HEK293 (cell line): ENCODE results near the gene FOXD3.
A peak's percentile ranks its signal among the peaks of the same experiment; 100 is the strongest.

Experiments used
- GLI2 ChIP-seq: fragments of 450-650 bp; formaldehyde crosslinking; IDR thresholded peaks from 2 replicates; pipeline ENCODE4; 2017; ENCODE audit warnings: missing biosample characterization, missing genetic modification characterization, low read depth, borderline replicate concordance
- SP3 ChIP-seq: fragments of 450-650 bp; formaldehyde crosslinking; IDR thresholded peaks from 2 replicates; pipeline ENCODE4 v1.5.1; 2016; ENCODE audit warnings: missing biosample characterization, missing genetic modification characterization
- ZNF341 ChIP-seq: fragments of 450-650 bp; formaldehyde crosslinking; IDR thresholded peaks from 2 replicates; pipeline ENCODE4; 2016; ENCODE audit warnings: low read depth, missing biosample characterization, missing genetic modification characterization
- ZNF548 ChIP-seq: fragments of 450-650 bp; formaldehyde crosslinking; IDR thresholded peaks from 2 replicates; pipeline ENCODE4 v1.5.1; 2016; ENCODE audit warnings: missing biosample characterization, missing genetic modification characterization
- ZNF585B ChIP-seq: fragments of 450-650 bp; formaldehyde crosslinking; IDR thresholded peaks from 2 replicates; pipeline ENCODE4 v1.5.1; 2016; ENCODE audit warnings: missing biosample characterization, missing genetic modification characterization
- ZNF624 ChIP-seq: fragments of 450-650 bp; formaldehyde crosslinking; IDR thresholded peaks from 2 replicates; pipeline ENCODE4 v1.5.1; 2017; ENCODE audit warnings: missing biosample characterization, missing genetic modification characterization
- ZNF701 ChIP-seq: fragments of 450-650 bp; formaldehyde crosslinking; IDR thresholded peaks from 2 replicates; pipeline ENCODE4 v1.5.1; 2016; ENCODE audit warnings: missing biosample characterization, missing genetic modification characterization
- ZNF837 ChIP-seq: fragments of 450-650 bp; formaldehyde crosslinking; IDR thresholded peaks from 2 replicates; pipeline ENCODE4 v1.5.1; 2016; ENCODE audit warnings: missing biosample characterization, missing genetic modification characterization
- ZNF843 ChIP-seq: fragments of 450-650 bp; formaldehyde crosslinking; IDR thresholded peaks from 2 replicates; pipeline ENCODE4 v1.5.1; 2016; ENCODE audit warnings: missing biosample characterization, missing genetic modification characterization
- ZSCAN16 ChIP-seq: fragments of 450-650 bp; formaldehyde crosslinking; IDR thresholded peaks from 2 replicates; pipeline ENCODE4 v1.5.1; 2016; ENCODE audit warnings: missing biosample characterization, missing genetic modification characterization
- TF ChIP-seq, protein P1 (sequence below): fragments of 450-650 bp; formaldehyde crosslinking; IDR thresholded peaks from 2 replicates; pipeline ENCODE4 v1.5.1; 2016; ENCODE audit warnings: missing biosample characterization, missing genetic modification characterization, borderline replicate concordance
- TF ChIP-seq, protein P2 (sequence below): IDR thresholded peaks from 2 replicates; pipeline ENCODE4 v1.6.1; 2011; ENCODE audit warnings: mild to moderate bottlenecking, low read depth, low read length, borderline replicate concordance
- TF ChIP-seq, protein P3 (sequence below): fragments of 450-650 bp; formaldehyde crosslinking; IDR thresholded peaks from 2 replicates; pipeline ENCODE4 v1.5.1; 2016; ENCODE audit warnings: missing biosample characterization, missing genetic modification characterization
- TF ChIP-seq, protein P4 (sequence below): fragments of 450-650 bp; formaldehyde crosslinking; IDR thresholded peaks from 2 replicates; pipeline ENCODE4 v1.5.1; 2016; ENCODE audit warnings: missing biosample characterization, missing genetic modification characterization
- TF ChIP-seq, protein P5 (sequence below): fragments of 450-650 bp; formaldehyde crosslinking; IDR thresholded peaks from 2 replicates; pipeline ENCODE4 v1.5.1; 2016; ENCODE audit warnings: missing biosample characterization, missing genetic modification characterization
- TF ChIP-seq, protein P6 (sequence below): fragments of 450-650 bp; formaldehyde crosslinking; conservative IDR thresholded peaks from 2 replicates; pipeline ENCODE4 v1.5.1; 2016; ENCODE audit warnings: low read depth, missing biosample characterization, missing genetic modification characterization

The FOXD3 gene

DNA sequence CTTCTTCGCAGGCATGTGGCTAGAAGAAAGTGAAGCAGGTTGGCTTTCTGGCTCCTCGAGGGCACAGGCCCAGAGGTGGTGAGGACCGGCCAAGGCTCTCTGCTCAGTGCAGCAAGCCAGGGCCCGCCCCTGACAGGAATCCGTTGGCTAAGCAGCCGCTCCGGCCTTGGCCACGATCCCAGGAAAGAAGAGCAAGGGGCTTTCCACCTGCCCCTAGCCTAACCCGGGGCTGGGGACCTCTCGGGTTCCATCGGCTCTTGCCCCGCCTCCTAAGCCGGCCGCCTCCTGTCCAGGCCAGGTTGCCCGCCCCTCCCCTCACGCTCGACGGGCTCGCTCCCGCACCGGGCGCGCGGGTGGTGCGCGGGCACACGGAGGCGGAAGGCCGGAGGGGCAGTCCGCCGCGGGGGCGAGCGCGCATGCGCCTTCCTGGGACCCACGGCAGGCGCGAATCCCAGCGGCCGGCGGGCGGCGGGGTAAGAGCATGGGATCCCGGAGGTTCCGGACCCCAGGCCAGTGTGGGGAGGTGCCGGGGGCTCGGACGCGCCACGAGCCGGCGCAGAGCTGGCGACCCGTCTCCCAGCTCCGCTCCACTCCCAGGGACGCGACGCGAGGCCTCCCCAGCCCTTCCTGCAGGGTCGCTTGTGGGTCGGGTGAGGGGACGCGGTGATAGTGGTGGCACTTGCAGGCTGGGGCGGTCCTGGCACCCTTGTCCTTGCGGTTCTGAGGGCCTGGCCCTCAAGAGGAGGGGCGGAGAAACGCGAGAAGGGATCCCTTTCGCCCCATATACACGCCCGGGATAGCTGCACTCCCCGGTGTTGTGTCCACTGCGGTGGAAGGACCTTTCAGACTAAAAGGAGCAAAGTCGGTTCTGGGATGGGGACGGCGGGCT is 45.1 kb downstream of the FOXD3 start, which contains the start of gene ALG6 (continued):
- TF ChIP-seq ZNF843 (tag by site-specific recombination): peak; percentile 66; the same call in 1 of the 2 replicates
- TF ChIP-seq, protein P1, sequence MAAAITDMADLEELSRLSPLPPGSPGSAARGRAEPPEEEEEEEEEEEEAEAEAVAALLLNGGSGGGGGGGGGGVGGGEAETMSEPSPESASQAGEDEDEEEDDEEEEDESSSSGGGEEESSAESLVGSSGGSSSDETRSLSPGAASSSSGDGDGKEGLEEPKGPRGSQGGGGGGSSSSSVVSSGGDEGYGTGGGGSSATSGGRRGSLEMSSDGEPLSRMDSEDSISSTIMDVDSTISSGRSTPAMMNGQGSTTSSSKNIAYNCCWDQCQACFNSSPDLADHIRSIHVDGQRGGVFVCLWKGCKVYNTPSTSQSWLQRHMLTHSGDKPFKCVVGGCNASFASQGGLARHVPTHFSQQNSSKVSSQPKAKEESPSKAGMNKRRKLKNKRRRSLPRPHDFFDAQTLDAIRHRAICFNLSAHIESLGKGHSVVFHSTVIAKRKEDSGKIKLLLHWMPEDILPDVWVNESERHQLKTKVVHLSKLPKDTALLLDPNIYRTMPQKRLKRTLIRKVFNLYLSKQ (tag by site-specific recombination): no peak
- TF ChIP-seq ZNF548: no peak
- TF ChIP-seq, protein P2, sequence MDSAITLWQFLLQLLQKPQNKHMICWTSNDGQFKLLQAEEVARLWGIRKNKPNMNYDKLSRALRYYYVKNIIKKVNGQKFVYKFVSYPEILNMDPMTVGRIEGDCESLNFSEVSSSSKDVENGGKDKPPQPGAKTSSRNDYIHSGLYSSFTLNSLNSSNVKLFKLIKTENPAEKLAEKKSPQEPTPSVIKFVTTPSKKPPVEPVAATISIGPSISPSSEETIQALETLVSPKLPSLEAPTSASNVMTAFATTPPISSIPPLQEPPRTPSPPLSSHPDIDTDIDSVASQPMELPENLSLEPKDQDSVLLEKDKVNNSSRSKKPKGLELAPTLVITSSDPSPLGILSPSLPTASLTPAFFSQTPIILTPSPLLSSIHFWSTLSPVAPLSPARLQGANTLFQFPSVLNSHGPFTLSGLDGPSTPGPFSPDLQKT: no peak
- TF ChIP-seq GLI2 (tag by site-specific recombination): no peak
- peak; percentile 34 for TF ChIP-seq SP3
- no peak for TF ChIP-seq ZNF585B (tag by site-specific recombination)
- TF ChIP-seq ZNF701: no peak
- TF ChIP-seq, protein P3, sequence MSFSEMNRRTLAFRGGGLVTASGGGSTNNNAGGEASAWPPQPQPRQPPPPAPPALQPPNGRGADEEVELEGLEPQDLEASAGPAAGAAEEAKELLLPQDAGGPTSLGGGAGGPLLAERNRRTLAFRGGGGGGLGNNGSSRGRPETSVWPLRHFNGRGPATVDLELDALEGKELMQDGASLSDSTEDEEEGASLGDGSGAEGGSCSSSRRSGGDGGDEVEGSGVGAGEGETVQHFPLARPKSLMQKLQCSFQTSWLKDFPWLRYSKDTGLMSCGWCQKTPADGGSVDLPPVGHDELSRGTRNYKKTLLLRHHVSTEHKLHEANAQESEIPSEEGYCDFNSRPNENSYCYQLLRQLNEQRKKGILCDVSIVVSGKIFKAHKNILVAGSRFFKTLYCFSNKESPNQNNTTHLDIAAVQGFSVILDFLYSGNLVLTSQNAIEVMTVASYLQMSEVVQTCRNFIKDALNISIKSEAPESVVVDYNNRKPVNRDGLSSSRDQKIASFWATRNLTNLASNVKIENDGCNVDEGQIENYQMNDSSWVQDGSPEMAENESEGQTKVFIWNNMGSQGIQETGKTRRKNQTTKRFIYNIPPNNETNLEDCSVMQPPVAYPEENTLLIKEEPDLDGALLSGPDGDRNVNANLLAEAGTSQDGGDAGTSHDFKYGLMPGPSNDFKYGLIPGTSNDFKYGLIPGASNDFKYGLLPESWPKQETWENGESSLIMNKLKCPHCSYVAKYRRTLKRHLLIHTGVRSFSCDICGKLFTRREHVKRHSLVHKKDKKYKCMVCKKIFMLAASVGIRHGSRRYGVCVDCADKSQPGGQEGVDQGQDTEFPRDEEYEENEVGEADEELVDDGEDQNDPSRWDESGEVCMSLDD (tag by site-specific recombination): no peak
- peak; percentile 37; the same call in 1 of the 2 replicates for TF ChIP-seq ZSCAN16 (tag by site-specific recombination)
- no peak for TF ChIP-seq ZNF624
- TF ChIP-seq ZNF341 (tag by site-specific recombination): peak; percentile 99
- TF ChIP-seq, protein P4, sequence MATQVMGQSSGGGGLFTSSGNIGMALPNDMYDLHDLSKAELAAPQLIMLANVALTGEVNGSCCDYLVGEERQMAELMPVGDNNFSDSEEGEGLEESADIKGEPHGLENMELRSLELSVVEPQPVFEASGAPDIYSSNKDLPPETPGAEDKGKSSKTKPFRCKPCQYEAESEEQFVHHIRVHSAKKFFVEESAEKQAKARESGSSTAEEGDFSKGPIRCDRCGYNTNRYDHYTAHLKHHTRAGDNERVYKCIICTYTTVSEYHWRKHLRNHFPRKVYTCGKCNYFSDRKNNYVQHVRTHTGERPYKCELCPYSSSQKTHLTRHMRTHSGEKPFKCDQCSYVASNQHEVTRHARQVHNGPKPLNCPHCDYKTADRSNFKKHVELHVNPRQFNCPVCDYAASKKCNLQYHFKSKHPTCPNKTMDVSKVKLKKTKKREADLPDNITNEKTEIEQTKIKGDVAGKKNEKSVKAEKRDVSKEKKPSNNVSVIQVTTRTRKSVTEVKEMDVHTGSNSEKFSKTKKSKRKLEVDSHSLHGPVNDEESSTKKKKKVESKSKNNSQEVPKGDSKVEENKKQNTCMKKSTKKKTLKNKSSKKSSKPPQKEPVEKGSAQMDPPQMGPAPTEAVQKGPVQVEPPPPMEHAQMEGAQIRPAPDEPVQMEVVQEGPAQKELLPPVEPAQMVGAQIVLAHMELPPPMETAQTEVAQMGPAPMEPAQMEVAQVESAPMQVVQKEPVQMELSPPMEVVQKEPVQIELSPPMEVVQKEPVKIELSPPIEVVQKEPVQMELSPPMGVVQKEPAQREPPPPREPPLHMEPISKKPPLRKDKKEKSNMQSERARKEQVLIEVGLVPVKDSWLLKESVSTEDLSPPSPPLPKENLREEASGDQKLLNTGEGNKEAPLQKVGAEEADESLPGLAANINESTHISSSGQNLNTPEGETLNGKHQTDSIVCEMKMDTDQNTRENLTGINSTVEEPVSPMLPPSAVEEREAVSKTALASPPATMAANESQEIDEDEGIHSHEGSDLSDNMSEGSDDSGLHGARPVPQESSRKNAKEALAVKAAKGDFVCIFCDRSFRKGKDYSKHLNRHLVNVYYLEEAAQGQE: no peak
- TF ChIP-seq, protein P5, sequence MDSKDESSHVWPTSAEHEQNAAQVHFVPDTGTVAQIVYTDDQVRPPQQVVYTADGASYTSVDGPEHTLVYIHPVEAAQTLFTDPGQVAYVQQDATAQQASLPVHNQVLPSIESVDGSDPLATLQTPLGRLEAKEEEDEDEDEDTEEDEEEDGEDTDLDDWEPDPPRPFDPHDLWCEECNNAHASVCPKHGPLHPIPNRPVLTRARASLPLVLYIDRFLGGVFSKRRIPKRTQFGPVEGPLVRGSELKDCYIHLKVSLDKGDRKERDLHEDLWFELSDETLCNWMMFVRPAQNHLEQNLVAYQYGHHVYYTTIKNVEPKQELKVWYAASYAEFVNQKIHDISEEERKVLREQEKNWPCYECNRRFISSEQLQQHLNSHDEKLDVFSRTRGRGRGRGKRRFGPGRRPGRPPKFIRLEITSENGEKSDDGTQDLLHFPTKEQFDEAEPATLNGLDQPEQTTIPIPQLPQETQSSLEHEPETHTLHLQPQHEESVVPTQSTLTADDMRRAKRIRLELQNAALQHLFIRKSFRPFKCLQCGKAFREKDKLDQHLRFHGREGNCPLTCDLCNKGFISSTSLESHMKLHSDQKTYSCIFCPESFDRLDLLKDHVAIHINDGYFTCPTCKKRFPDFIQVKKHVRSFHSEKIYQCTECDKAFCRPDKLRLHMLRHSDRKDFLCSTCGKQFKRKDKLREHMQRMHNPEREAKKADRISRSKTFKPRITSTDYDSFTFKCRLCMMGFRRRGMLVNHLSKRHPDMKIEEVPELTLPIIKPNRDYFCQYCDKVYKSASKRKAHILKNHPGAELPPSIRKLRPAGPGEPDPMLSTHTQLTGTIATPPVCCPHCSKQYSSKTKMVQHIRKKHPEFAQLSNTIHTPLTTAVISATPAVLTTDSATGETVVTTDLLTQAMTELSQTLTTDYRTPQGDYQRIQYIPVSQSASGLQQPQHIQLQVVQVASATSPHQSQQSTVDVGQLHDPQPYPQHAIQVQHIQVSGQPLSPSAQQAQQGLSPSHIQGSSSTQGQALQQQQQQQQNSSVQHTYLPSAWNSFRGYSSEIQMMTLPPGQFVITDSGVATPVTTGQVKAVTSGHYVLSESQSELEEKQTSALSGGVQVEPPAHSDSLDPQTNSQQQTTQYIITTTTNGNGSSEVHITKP (tag by site-specific recombination): peak; percentile 26; the same call in 1 of the 2 replicates
- TF ChIP-seq, protein P6, sequence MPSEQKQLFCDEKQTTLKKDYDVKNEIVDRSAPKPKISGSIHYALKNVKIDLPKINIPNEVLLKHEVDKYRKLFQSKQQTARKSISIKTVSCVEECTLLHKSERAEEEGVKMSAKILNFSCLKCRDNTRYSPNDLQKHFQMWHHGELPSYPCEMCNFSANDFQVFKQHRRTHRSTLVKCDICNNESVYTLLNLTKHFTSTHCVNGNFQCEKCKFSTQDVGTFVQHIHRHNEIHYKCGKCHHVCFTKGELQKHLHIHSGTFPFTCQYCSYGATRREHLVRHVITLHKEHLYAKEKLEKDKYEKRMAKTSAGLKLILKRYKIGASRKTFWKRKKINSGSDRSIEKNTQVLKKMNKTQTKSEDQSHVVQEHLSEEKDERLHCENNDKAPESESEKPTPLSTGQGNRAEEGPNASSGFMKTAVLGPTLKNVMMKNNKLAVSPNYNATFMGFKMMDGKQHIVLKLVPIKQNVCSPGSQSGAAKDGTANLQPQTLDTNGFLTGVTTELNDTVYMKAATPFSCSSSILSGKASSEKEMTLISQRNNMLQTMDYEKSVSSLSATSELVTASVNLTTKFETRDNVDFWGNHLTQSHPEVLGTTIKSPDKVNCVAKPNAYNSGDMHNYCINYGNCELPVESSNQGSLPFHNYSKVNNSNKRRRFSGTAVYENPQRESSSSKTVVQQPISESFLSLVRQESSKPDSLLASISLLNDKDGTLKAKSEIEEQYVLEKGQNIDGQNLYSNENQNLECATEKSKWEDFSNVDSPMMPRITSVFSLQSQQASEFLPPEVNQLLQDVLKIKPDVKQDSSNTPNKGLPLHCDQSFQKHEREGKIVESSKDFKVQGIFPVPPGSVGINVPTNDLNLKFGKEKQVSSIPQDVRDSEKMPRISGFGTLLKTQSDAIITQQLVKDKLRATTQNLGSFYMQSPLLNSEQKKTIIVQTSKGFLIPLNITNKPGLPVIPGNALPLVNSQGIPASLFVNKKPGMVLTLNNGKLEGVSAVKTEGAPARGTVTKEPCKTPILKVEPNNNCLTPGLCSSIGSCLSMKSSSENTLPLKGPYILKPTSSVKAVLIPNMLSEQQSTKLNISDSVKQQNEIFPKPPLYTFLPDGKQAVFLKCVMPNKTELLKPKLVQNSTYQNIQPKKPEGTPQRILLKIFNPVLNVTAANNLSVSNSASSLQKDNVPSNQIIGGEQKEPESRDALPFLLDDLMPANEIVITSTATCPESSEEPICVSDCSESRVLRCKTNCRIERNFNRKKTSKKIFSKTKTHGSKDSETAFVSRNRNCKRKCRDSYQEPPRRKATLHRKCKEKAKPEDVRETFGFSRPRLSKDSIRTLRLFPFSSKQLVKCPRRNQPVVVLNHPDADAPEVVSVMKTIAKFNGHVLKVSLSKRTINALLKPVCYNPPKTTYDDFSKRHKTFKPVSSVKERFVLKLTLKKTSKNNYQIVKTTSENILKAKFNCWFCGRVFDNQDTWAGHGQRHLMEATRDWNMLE (tag by site-specific recombination): peak; percentile 25; the same call in 1 of the 2 replicates
- TF ChIP-seq ZNF837 (tag by site-specific recombination): no peak
